ENCODE data around the gene KLF5. TPM values are rescaled to one million over a fixed set of nuclear protein-coding genes. Genes with fewer than 3 reads are reported as not detected.

Gene KLF5
- total and polyA plus RNA-seq, 12 donors, result 2.0 to 10.3 (median 4.6) TPM

GRCh38 chr13:73059460-73060250, 850 bp downstream of the KLF5 start:
- WGBS, 4 donors, result 0 to 3% (median 1%) methylated on average over 25 to 68 of the region's 68 CpGs
- intact Hi-C loops (cut with DNase I), result no loop called here

GRCh38 chr13:73060251-73061160, 1.7 kb downstream of the KLF5 start:
- DNase-seq, result peak in 2 of 7 donors; percentile 7 to 55
- Histone ChIP-seq H3K36me3 (replicated peaks in 1 of 2) (no peaks in the 10 kb centered on the region), H3K4me1 (replicated peaks in 1 of 2) (peaks cover 0 to 5% of the 10 kb centered on the region in 2 donors), H3K27ac (peak overlapping the region in 2 of 5 donors; percentile 23 to 56), H3K4me3 (peak overlapping the region in 1 of 4 donors; percentile 81), H3K27me3 (peaks cover 9% of the 10 kb centered on the region), H3K9me3 (replicated peaks in 1 of 3) (no peaks in the 10 kb centered on the region)
- TF ChIP-seq POLR2A (IDR thresholded peaks at IDR 0.05), result no peak
- no peak for TF ChIP-seq CTCF (IDR thresholded peaks at IDR 0.05)
- intact Hi-C loops (cut with DNase I), result no loop called here
- WGBS, 4 donors, result 19 to 25% (median 23%) methylated on average over 26 of the region's 26 CpGs

More at GRCh38 chr13:73059460-73060250, 850 bp downstream of the KLF5 start:
- Histone ChIP-seq H3K4me3 (peak overlapping the region in 2 of 4 donors; percentile 59 to 81), H3K36me3 (replicated peaks in 1 of 2) (no peaks in the 10 kb centered on the region), H3K27me3 (peaks cover 10% of the 10 kb centered on the region), H3K27ac (peak overlapping the region in 2 of 5 donors; percentile 56 to 81), H3K9me3 (replicated peaks in 1 of 3) (no peaks in the 10 kb centered on the region), H3K4me1 (replicated peaks in 1 of 2) (peaks cover 0 to 5% of the 10 kb centered on the region in 2 donors)
- TF ChIP-seq POLR2A (IDR thresholded peaks at IDR 0.05), result no peak
- no peak for TF ChIP-seq CTCF (IDR thresholded peaks at IDR 0.05)
- DNase-seq, result peak in 6 of 7 donors; percentile 22 to 64 (median 30)

- Histone ChIP-seq H3K27me3 (peaks cover 5% of the 10 kb centered on the region), H3K4me3 (peak overlapping the region in 1 of 4 donors; percentile 81)
Observed at GRCh38 chr13:73061473-73061872, 2.7 kb downstream of the KLF5 start.

More at GRCh38 chr13:73061473-73061872, 2.7 kb downstream of the KLF5 start:
- no peak for TF ChIP-seq CTCF (IDR thresholded peaks at IDR 0.05)
- TF ChIP-seq POLR2A (IDR thresholded peaks at IDR 0.05), result no peak
- WGBS, 4 donors, result 80 to 95% (median 86%) methylated on average over 6 of the region's 6 CpGs
- Histone ChIP-seq H3K27ac (no peak overlapping the region), H3K9me3 (replicated peaks in 1 of 3) (no peaks in the 10 kb centered on the region), H3K36me3 (replicated peaks in 1 of 2) (no peaks in the 10 kb centered on the region), H3K4me1 (replicated peaks in 1 of 2) (peaks cover 0 to 5% of the 10 kb centered on the region in 2 donors)
- intact Hi-C loops (cut with DNase I), result no loop called here
- DNase-seq, result no peak

All from adrenal gland (tissue), 12 donors.